ENCODE results near the gene ATF4.

GRCh38 chr22:39569066-39569465 is 48.7 kb downstream of the ATF4 start:
- TF ChIP-seq CTCF (IDR thresholded peaks at IDR 0.05), result no peak
- TF ChIP-seq EP300 (IDR thresholded peaks at IDR 0.05), result no peak

Measured in stomach (tissue), 4 donors.